Measurements from ENCODE around the gene PTPA. TPM values are rescaled to one million over a fixed set of nuclear protein-coding genes. Genes with fewer than 3 reads are reported as not detected.
A peak's percentile ranks its signal among the peaks of the same experiment; 100 is the strongest.

The PTPA gene
- total RNA-seq, 1 experiment from 2014 or later: 76.2 TPM

DNA sequence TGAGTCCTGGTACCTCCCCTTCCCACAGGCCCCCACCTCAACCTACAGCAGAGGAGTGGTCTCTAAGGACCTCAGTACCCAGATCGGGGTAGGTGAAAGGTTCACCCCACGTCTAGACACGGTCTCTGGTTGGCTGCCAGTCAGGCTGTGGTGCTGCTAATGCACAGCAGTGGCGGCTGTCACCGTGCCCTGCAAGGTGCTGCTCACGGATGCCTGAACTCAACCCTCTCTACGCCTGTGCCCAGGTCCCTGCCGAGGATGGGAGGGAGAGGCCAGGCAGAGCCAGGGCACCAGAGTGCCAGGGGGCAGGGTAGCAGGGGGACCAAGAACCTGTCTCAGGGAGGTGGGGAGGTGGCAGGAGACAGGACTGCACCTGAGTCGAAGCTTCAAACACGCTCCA lies 52.5 kb downstream of the PTPA start:
- CTCF ChIA-PET: interaction anchor here (0.6 to 1.0 kb wide), 2 partner anchors 219 to 332 kb away, joined by 3 read pairs; no protein-coding TSS in a partner anchor
- H3K27me3 Mint-ChIP-seq (ENCODE audit: unreplicated experiment): no peaks in the 10 kb centered on the region
- H3K4me1 Mint-ChIP-seq (ENCODE audit: low read depth, unreplicated experiment): peaks cover 40% of the 10 kb centered on the region
- H3K27ac Mint-ChIP-seq (ENCODE audit: unreplicated experiment): peak overlapping the region; percentile 78
- TF ChIP-seq CTCF (IDR thresholded peaks at IDR 0.05; ENCODE audit: unreplicated experiment): no peak
- H3K9me3 Mint-ChIP-seq (ENCODE audit: low read depth, unreplicated experiment): peaks cover 2% of the 10 kb centered on the region
- DNase-seq: no peak
- H3K4me3 Mint-ChIP-seq (ENCODE audit: low read depth, unreplicated experiment): no peak overlapping the region
- intact Hi-C loops (cut with micrococcal nuclease; ENCODE audit: unreplicated experiment): no loop called here
- no TSS peak for BruUV-seq (replicated peaks)
- H3K36me3 Mint-ChIP-seq (ENCODE audit: insufficient read depth, unreplicated experiment): peaks cover 19% of the 10 kb centered on the region

- Mint-ChIP-seq H3K27ac (ENCODE audit: unreplicated experiment) (peak overlapping the region; percentile 78), H3K9me3 (ENCODE audit: low read depth, unreplicated experiment) (peaks cover 2% of the 10 kb centered on the region), H3K4me3 (ENCODE audit: low read depth, unreplicated experiment) (peak overlapping the region; percentile 33), H3K27me3 (ENCODE audit: unreplicated experiment) (no peaks in the 10 kb centered on the region), H3K36me3 (ENCODE audit: insufficient read depth, unreplicated experiment) (peaks cover 19% of the 10 kb centered on the region), H3K4me1 (ENCODE audit: low read depth, unreplicated experiment) (peaks cover 40% of the 10 kb centered on the region)
- no peak for TF ChIP-seq CTCF (IDR thresholded peaks at IDR 0.05; ENCODE audit: unreplicated experiment)
- intact Hi-C loops (cut with micrococcal nuclease; ENCODE audit: unreplicated experiment): no loop called here
- DNase-seq: no peak
- CTCF ChIA-PET: interaction anchor here (0.6 to 1.2 kb wide), 5 partner anchors 11 to 331 kb away, joined by 3 to 6 read pairs (median 3); no protein-coding TSS in a partner anchor
- BruUV-seq (replicated peaks): no TSS peak
Observed at GRCh38 chr9:129164246-129164930, 53.2 kb downstream of the PTPA start.

- peaks cover 2% of the 10 kb centered on the region for H3K9me3 Mint-ChIP-seq (ENCODE audit: low read depth, unreplicated experiment)
- no peaks in the 10 kb centered on the region for H3K27me3 Mint-ChIP-seq (ENCODE audit: unreplicated experiment)
- TF ChIP-seq CTCF (IDR thresholded peaks at IDR 0.05; ENCODE audit: unreplicated experiment): no peak
- H3K27ac Mint-ChIP-seq (ENCODE audit: unreplicated experiment): no peak overlapping the region
- no peak overlapping the region for H3K4me3 Mint-ChIP-seq (ENCODE audit: low read depth, unreplicated experiment)
- intact Hi-C loops (cut with micrococcal nuclease; ENCODE audit: unreplicated experiment): no loop called here
- peaks cover 19% of the 10 kb centered on the region for H3K36me3 Mint-ChIP-seq (ENCODE audit: insufficient read depth, unreplicated experiment)
- CTCF ChIA-PET: interaction anchor here (1.2 kb wide), 2 partner anchors 22 to 319 kb away, joined by 3 to 5 read pairs; no protein-coding TSS in a partner anchor
- peaks cover 40% of the 10 kb centered on the region for H3K4me1 Mint-ChIP-seq (ENCODE audit: low read depth, unreplicated experiment)
- DNase-seq: no peak
- no TSS peak for BruUV-seq (replicated peaks)
Observed at GRCh38 chr9:129165198-129165597, 54.0 kb downstream of the PTPA start.

- peak overlapping the region; percentile 46 for H3K4me3 Mint-ChIP-seq (ENCODE audit: low read depth, unreplicated experiment)
- no peaks in the 10 kb centered on the region for H3K27me3 Mint-ChIP-seq (ENCODE audit: unreplicated experiment)
- DNase-seq: peak; percentile 84
- peaks cover 33% of the 10 kb centered on the region for H3K4me1 Mint-ChIP-seq (ENCODE audit: low read depth, unreplicated experiment)
- BruUV-seq (replicated peaks): no TSS peak
- H3K27ac Mint-ChIP-seq (ENCODE audit: unreplicated experiment): peak overlapping the region; percentile 94
- intact Hi-C loops (cut with micrococcal nuclease; ENCODE audit: unreplicated experiment): no loop called here
- CTCF ChIA-PET: interaction anchor here (0.5 to 1.1 kb wide), 6 partner anchors 11 to 475 kb away, joined by 3 to 6 read pairs (median 3); partner anchors contain the start of gene IER5L
- TF ChIP-seq CTCF (IDR thresholded peaks at IDR 0.05; ENCODE audit: unreplicated experiment): no peak
- peaks cover 18% of the 10 kb centered on the region for H3K36me3 Mint-ChIP-seq (ENCODE audit: insufficient read depth, unreplicated experiment)
- no peaks in the 10 kb centered on the region for H3K9me3 Mint-ChIP-seq (ENCODE audit: low read depth, unreplicated experiment)
Observed at GRCh38 chr9:129166623-129167557, 55.7 kb downstream of the PTPA start.

Data from Calu3 (cell line).